ENCODE measurements around the gene MBNL2.

The MBNL2 gene

DNA sequence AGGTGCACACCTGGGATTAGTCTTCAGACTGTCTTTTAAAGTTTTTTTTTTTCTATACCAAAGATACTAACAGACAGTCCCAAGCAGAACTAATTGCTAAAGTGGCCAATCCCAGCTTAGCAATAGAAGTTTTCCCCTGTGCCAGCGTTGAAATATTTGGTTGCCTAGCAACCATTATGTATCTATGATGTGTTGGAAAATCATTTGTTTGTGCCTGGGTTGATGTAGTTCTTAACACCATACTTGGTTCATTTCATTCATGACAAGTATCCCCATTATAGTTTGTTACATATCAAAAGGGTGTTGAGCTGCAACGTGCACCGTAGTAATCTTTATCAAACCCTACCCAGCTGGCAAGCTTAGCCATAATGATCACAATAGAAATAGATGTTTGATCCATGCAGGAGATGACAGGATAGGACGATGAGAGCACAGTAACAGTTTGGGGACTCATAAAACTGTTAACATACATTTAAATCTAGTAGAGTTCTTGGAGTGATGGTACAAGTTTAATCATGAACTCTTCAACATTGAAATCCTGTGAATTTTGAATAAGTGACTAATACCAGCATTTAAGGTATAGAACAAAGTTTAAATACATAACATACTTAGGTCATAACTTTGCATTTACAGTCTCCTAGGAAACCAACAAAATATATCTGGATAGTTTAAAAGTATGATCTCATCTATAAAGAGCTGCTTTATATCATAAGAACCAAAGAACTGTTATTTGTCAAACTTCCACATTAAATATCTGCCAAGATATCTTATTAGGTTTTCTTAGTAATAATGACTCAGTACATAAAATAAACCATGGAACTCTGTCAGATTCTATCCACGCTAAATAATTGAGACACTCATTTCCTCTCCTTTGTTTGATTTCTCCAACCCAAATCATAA is 73.4 kb downstream of the MBNL2 start:
- Histone ChIP-seq H3K4me3 (ENCODE audit: low read length) (no peak overlapping the region), H3K27ac (ENCODE audit: low read length) (no peak overlapping the region), H2AFZ (ENCODE audit: low read depth, low read length) (no peak overlapping the region), H3K4me2 (ENCODE audit: low read length) (no peak overlapping the region), H3K36me3 (replicated peaks; ENCODE audit: low read depth, low read length) (no peaks in the 10 kb centered on the region), H4K20me1 (ENCODE audit: insufficient read depth, low read length) (no peaks in the 10 kb centered on the region), H3K27me3 (ENCODE audit: low read depth, low read length) (no peaks in the 10 kb centered on the region), H3K9ac (ENCODE audit: low read length) (no peak overlapping the region), H3K4me1 (ENCODE audit: low read length) (no peaks in the 10 kb centered on the region), H3K79me2 (ENCODE audit: low read length) (no peaks in the 10 kb centered on the region), H3K9me3 (ENCODE audit: insufficient read depth, low read length) (no peaks in the 10 kb centered on the region)
- TF ChIP-seq, protein P1, sequence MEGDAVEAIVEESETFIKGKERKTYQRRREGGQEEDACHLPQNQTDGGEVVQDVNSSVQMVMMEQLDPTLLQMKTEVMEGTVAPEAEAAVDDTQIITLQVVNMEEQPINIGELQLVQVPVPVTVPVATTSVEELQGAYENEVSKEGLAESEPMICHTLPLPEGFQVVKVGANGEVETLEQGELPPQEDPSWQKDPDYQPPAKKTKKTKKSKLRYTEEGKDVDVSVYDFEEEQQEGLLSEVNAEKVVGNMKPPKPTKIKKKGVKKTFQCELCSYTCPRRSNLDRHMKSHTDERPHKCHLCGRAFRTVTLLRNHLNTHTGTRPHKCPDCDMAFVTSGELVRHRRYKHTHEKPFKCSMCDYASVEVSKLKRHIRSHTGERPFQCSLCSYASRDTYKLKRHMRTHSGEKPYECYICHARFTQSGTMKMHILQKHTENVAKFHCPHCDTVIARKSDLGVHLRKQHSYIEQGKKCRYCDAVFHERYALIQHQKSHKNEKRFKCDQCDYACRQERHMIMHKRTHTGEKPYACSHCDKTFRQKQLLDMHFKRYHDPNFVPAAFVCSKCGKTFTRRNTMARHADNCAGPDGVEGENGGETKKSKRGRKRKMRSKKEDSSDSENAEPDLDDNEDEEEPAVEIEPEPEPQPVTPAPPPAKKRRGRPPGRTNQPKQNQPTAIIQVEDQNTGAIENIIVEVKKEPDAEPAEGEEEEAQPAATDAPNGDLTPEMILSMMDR (IDR thresholded peaks at IDR 0.05; ENCODE audit: low read depth, low read length) = no peak
- no peak for TF ChIP-seq EZH2phosphoT487 (IDR thresholded peaks at IDR 0.05; ENCODE audit: low read depth)

DNA sequence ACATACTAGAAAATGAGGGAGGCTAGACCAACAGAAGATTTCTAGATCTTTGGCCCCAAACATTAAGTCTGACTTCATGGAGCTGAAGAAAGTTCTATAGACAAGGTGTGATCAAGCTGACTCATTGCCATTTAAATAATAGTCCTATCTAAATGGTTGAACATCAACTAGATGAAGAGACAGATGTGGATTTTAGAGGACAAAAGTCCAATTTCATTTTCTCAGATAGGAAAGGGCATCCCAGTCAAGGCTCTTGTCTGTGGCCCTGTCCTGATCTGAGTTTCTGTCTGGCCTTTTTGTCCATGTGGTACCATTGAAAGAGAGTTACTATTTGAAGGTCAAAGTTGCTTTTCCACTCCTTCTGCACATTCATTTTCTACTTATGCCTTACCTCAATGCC is 74.6 kb downstream of the MBNL2 start:
- no peaks in the 10 kb centered on the region for H3K79me2 ChIP-seq (ENCODE audit: low read length)
- no peaks in the 10 kb centered on the region for H3K27me3 ChIP-seq (ENCODE audit: low read depth, low read length)
- no peaks in the 10 kb centered on the region for H4K20me1 ChIP-seq (ENCODE audit: insufficient read depth, low read length)
- H3K4me1 ChIP-seq (ENCODE audit: low read length) = no peaks in the 10 kb centered on the region
- TF ChIP-seq, protein P1 (IDR thresholded peaks at IDR 0.05; ENCODE audit: low read depth, low read length) = no peak
- TF ChIP-seq EZH2phosphoT487 (IDR thresholded peaks at IDR 0.05; ENCODE audit: low read depth) = no peak
- no peak overlapping the region for H3K27ac ChIP-seq (ENCODE audit: low read length)
- H3K4me2 ChIP-seq (ENCODE audit: low read length) = no peak overlapping the region
- no peak overlapping the region for H3K9ac ChIP-seq (ENCODE audit: low read length)
- no peak overlapping the region for H2AFZ ChIP-seq (ENCODE audit: low read depth, low read length)
- H3K4me3 ChIP-seq (ENCODE audit: low read length) = no peak overlapping the region
- H3K9me3 ChIP-seq (ENCODE audit: insufficient read depth, low read length) = no peaks in the 10 kb centered on the region
- H3K36me3 ChIP-seq (replicated peaks; ENCODE audit: low read depth, low read length) = no peaks in the 10 kb centered on the region

DNA sequence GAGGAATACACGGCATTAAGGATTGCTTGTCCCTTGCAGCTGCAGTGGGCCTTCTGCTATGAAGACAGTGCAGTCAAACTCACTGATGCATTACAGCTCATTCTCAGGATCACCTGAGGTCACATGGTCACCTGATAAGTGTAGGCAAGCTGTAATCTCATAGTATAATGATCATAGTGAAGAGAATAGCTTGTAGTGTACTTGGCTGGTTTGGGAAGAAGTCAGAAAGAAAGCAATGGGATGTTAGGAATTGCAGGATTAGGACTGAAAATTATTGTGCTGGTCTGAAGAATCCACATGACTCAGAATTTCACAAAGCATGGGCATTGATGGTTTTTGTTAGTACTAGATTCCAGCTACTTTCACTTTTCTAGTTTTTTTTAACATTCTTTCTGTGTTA is 76.7 kb downstream of the MBNL2 start:
- Histone ChIP-seq H3K4me3 (ENCODE audit: low read length) (no peak overlapping the region), H3K9me3 (ENCODE audit: insufficient read depth, low read length) (no peaks in the 10 kb centered on the region), H2AFZ (ENCODE audit: low read depth, low read length) (no peak overlapping the region), H3K27me3 (ENCODE audit: low read depth, low read length) (no peaks in the 10 kb centered on the region), H3K4me2 (ENCODE audit: low read length) (no peak overlapping the region), H3K9ac (ENCODE audit: low read length) (no peak overlapping the region), H3K4me1 (ENCODE audit: low read length) (no peaks in the 10 kb centered on the region), H3K27ac (ENCODE audit: low read length) (no peak overlapping the region), H3K36me3 (replicated peaks; ENCODE audit: low read depth, low read length) (no peaks in the 10 kb centered on the region), H3K79me2 (ENCODE audit: low read length) (no peaks in the 10 kb centered on the region), H4K20me1 (ENCODE audit: insufficient read depth, low read length) (no peaks in the 10 kb centered on the region)
- no peak for TF ChIP-seq EZH2phosphoT487 (IDR thresholded peaks at IDR 0.05; ENCODE audit: low read depth)
- TF ChIP-seq, protein P1 (IDR thresholded peaks at IDR 0.05; ENCODE audit: low read depth, low read length) = no peak

DNA sequence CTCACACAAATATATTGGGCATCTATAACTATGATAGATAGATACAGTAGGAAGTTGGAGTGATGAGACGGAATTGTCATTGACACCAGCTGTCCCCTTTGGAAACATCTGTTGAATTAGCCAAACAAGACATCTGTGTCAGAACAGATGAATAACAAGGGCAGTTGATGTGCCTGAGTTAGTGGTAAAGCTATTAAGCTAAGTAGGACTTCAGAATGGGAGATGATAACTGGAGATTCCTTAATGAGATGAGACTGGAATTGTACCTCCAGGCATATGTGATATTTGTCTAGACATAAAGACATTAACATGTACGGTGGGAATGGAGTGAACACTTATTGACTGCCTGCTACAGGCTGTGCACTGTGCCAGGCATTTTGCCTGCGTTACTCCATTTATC is 78.7 kb downstream of the MBNL2 start:
- Histone ChIP-seq H3K79me2 (ENCODE audit: low read length) (no peaks in the 10 kb centered on the region), H3K27ac (ENCODE audit: low read length) (no peak overlapping the region), H3K9ac (ENCODE audit: low read length) (no peak overlapping the region), H3K27me3 (ENCODE audit: low read depth, low read length) (no peaks in the 10 kb centered on the region), H2AFZ (ENCODE audit: low read depth, low read length) (no peak overlapping the region), H3K4me2 (ENCODE audit: low read length) (no peak overlapping the region), H3K36me3 (replicated peaks; ENCODE audit: low read depth, low read length) (no peaks in the 10 kb centered on the region), H3K4me1 (ENCODE audit: low read length) (no peaks in the 10 kb centered on the region), H3K9me3 (ENCODE audit: insufficient read depth, low read length) (no peaks in the 10 kb centered on the region), H3K4me3 (ENCODE audit: low read length) (no peak overlapping the region), H4K20me1 (ENCODE audit: insufficient read depth, low read length) (no peaks in the 10 kb centered on the region)
- TF ChIP-seq, protein P1 (IDR thresholded peaks at IDR 0.05; ENCODE audit: low read depth, low read length) = no peak
- no peak for TF ChIP-seq EZH2phosphoT487 (IDR thresholded peaks at IDR 0.05; ENCODE audit: low read depth)
